Measurements from ENCODE around the gene SLC25A42. TPM values are rescaled to one million over a fixed set of nuclear protein-coding genes. Genes with fewer than 3 reads are reported as not detected.
A peak's percentile ranks its signal among the peaks of the same experiment; 100 is the strongest.

SLC25A42 gene
- total and polyA plus RNA-seq, 2 of the 13 experiments (the other 11 are each of a cell fraction or from before 2014, with no cell fraction given) = 12.8 to 18.3 TPM

DNA sequence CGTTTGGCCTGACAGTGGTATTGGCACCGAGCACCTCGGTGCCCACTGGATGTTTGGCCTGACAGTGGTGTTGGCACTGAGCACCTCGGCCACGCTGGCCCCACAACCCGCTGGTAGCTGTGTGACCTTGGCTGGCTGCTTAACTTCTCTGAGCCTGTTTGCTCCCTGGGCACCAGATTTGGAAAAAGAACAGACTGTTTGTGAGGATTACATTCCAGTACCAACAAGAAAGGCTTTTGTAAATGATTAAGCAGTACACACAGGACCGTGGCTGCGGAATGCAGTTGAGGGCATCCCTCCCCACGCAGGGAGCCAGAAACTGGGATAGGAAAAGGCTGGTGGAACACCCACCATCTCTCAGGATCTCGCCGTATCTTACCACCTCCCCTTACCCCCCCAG is 31.9 kb downstream of the SLC25A42 start (continued):
- TF ChIP-seq PRDM4 (CRISPR knock-in tag; IDR thresholded peaks at IDR 0.05; ENCODE audit: borderline replicate concordance) (no peak), PPARG (CRISPR knock-in tag; conservative IDR thresholded peaks at IDR 0.05) (peak; percentile 59; the same call in 1 of the 2 replicates), SIN3A (IDR thresholded peaks at IDR 0.05; ENCODE audit: borderline replicate concordance, low read depth, low read length) (no peak), KAT7 (CRISPR knock-in tag; IDR thresholded peaks at IDR 0.05; ENCODE audit: borderline replicate concordance) (no peak), ZFP37 (CRISPR knock-in tag; IDR thresholded peaks at IDR 0.05; ENCODE audit: borderline replicate concordance) (no peak), BRD4 (CRISPR knock-in tag; IDR thresholded peaks at IDR 0.05) (no peak), NFKB2 (CRISPR knock-in tag; IDR thresholded peaks at IDR 0.05; ENCODE audit: borderline replicate concordance) (no peak), SAP130 (CRISPR knock-in tag; IDR thresholded peaks at IDR 0.05; ENCODE audit: low read depth) (0 out of 2 replicates have a peak, but pooled peaks have one; percentile 8), CSRNP1 (CRISPR knock-in tag; IDR thresholded peaks at IDR 0.05) (no peak), RFX3 (CRISPR knock-in tag; IDR thresholded peaks at IDR 0.05) (no peak)
- TF ChIP-seq, protein P1, sequence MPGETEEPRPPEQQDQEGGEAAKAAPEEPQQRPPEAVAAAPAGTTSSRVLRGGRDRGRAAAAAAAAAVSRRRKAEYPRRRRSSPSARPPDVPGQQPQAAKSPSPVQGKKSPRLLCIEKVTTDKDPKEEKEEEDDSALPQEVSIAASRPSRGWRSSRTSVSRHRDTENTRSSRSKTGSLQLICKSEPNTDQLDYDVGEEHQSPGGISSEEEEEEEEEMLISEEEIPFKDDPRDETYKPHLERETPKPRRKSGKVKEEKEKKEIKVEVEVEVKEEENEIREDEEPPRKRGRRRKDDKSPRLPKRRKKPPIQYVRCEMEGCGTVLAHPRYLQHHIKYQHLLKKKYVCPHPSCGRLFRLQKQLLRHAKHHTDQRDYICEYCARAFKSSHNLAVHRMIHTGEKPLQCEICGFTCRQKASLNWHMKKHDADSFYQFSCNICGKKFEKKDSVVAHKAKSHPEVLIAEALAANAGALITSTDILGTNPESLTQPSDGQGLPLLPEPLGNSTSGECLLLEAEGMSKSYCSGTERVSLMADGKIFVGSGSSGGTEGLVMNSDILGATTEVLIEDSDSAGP (CRISPR knock-in tag; IDR thresholded peaks at IDR 0.05; ENCODE audit: borderline replicate concordance) = 0 out of 2 replicates have a peak, but pooled peaks have one; percentile 13
- TF ChIP-seq, protein P2, sequence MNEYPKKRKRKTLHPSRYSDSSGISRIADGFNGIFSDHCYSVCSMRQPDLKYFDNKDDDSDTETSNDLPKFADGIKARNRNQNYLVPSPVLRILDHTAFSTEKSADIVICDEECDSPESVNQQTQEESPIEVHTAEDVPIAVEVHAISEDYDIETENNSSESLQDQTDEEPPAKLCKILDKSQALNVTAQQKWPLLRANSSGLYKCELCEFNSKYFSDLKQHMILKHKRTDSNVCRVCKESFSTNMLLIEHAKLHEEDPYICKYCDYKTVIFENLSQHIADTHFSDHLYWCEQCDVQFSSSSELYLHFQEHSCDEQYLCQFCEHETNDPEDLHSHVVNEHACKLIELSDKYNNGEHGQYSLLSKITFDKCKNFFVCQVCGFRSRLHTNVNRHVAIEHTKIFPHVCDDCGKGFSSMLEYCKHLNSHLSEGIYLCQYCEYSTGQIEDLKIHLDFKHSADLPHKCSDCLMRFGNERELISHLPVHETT (CRISPR knock-in tag; conservative IDR thresholded peaks at IDR 0.05) = no peak

All from HepG2 (cell line).